Caco-2 (cell line): ENCODE measurements around the gene PES1. TPM values are rescaled to one million over a fixed set of nuclear protein-coding genes. Genes with fewer than 3 reads are reported as not detected.

ENCODE experiments used
- BruUV-seq: library from RNA; stranded (reverse); fragments of 400-500 nt; replicated peaks from 2 replicates; lab custom pipeline; 2021; lab: Mats Ljungman, UMichigan
- CTCF ChIA-PET: fragments of 300-600 bp; sonication (Branson Sonifier 250); formaldehyde crosslinking; loops from one replicate; lab custom pipeline; 2022; ENCODE audit warnings: antibody characterized with exemption; lab: Charles Lee
- POLR2A ChIA-PET: fragments of 300-600 bp; sonication (Branson Sonifier 250); formaldehyde crosslinking; loops from one replicate; lab custom pipeline; 2022; ENCODE audit warnings: antibody characterized with exemption; lab: Charles Lee
- DNase-seq, 2 experiments: peaks; one replicate each; pipeline versions ENCODE4 v3.0.0 to v3.0.0-alpha.2; 2020 to 2022
- H3K27me3 ChIP-seq: replicated peaks from 2 replicates; pipeline ENCODE4 v1.6.0; 2011; ENCODE audit warnings: low read length; ENCODE audit not compliant: control insufficient read depth, insufficient read depth
- H3K36me3 ChIP-seq: 2 replicates; pipeline ENCODE4 v1.5.1; 2011; ENCODE audit warnings: low read length; ENCODE audit not compliant: control insufficient read depth, insufficient read depth
- H3K4me1 ChIP-seq: fragments of 250-450 bp; sonication (Bioruptor Pico); 2 replicates; pipeline ENCODE4 v1.5.1; 2020; ENCODE audit warnings: mild to moderate bottlenecking
- H3K4me3 ChIP-seq: 2 replicates; pipeline ENCODE4 v1.5.1; 2011; ENCODE audit warnings: low read depth, mild to moderate bottlenecking, control low read depth, low read length
- H3K9me3 ChIP-seq: fragments of 250-450 bp; sonication (Bioruptor Pico); 2 replicates; pipeline ENCODE4 v1.5.1; 2020; ENCODE audit warnings: mild to moderate bottlenecking, moderate library complexity
- H3K27ac Mint-ChIP-seq: one replicate; pipeline ENCODE4 v1.8.0; 2022; ENCODE audit warnings: mixed read lengths; ENCODE audit not compliant: unreplicated experiment
- H3K27me3 Mint-ChIP-seq: one replicate; pipeline ENCODE4 v1.8.0; 2022; ENCODE audit warnings: mixed read lengths; ENCODE audit not compliant: insufficient read depth, unreplicated experiment
- H3K36me3 Mint-ChIP-seq: one replicate; pipeline ENCODE4 v1.8.0; 2022; ENCODE audit warnings: mild to moderate bottlenecking, mixed read lengths; ENCODE audit not compliant: insufficient read depth, unreplicated experiment
- H3K4me1 Mint-ChIP-seq: one replicate; pipeline ENCODE4 v1.8.0; 2022; ENCODE audit warnings: low read depth, mixed read lengths; ENCODE audit not compliant: unreplicated experiment
- H3K4me3 Mint-ChIP-seq: one replicate; pipeline ENCODE4 v1.8.0; 2022; ENCODE audit warnings: mild to moderate bottlenecking, moderate library complexity, mixed read lengths; ENCODE audit not compliant: unreplicated experiment
- H3K9me3 Mint-ChIP-seq: one replicate; pipeline ENCODE4 v1.8.0; 2022; ENCODE audit warnings: mixed read lengths; ENCODE audit not compliant: unreplicated experiment
- CTCF ChIP-seq, 2 experiments: fragments of 200-600 bp in 1 of 2; IDR thresholded peaks; 1 replicate in 1 of 2; 2 replicates in 1 of 2; pipeline versions ENCODE4 v1.5.1 to v1.8.0; 2011 to 2022; ENCODE audit warnings: antibody characterized with exemption in 1 of 2, control low read depth in 1 of 2, inconsistent platforms in 1 of 2, low read depth in 1 of 2, low read length in 1 of 2, mild to moderate bottlenecking in 1 of 2, moderate library complexity in 1 of 2; ENCODE audit not compliant: insufficient read depth in 1 of 2, severe bottlenecking in 1 of 2, unreplicated experiment in 1 of 2
- intact Hi-C: fragments of 100-400 bp; cut with micrococcal nuclease; formaldehyde crosslinking; loops from one replicate; pipeline ENCODE4 v1.10.0; 2022; ENCODE audit not compliant: unreplicated experiment
- total RNA-seq: library from RNA; stranded (reverse); gene quantifications from 2 replicates; pipeline ENCODE4 v1.2.3, GENCODE V29; 2022

The PES1 gene
- total RNA-seq, 1 experiment from 2014 or later = 110 TPM

GRCh38 chr22:30591191-30591587 is 521 bp downstream of the PES1 start:
- TF ChIP-seq CTCF (IDR thresholded peaks at IDR 0.05; ENCODE audit: insufficient read depth in 1 of 2, low read depth in 1 of 2, low read length in 1 of 2, severe bottlenecking in 1 of 2, unreplicated experiment in 1 of 2) = no peak
- peak overlapping the region; percentile 77 for H3K4me3 ChIP-seq
- TSS peak; percentile 61 for BruUV-seq
- no peaks in the 10 kb centered on the region for H3K27me3 ChIP-seq
- H3K36me3 ChIP-seq = no peaks in the 10 kb centered on the region; the same call in 1 of the 2 replicates
- no peaks in the 10 kb centered on the region for H3K4me1 Mint-ChIP-seq
- DNase-seq = no peak
- no peak overlapping the region for H3K27ac Mint-ChIP-seq
- intact Hi-C loops = no loop called here
- no peaks in the 10 kb centered on the region for H3K9me3 ChIP-seq
- peaks cover 25% of the 10 kb centered on the region for H3K36me3 Mint-ChIP-seq
- no peaks in the 10 kb centered on the region for H3K9me3 Mint-ChIP-seq
- H3K4me3 Mint-ChIP-seq = no peak overlapping the region
- peaks cover 8% of the 10 kb centered on the region for H3K4me1 ChIP-seq
- CTCF ChIA-PET = interaction anchor here (0.6 to 1.0 kb wide), 5 partner anchors 11 to 303 kb away, joined by 3 to 6 read pairs (median 3); partner anchors contain the start of genes DUSP18 and GAL3ST1
- POLR2A ChIA-PET = interaction anchor here (0.6 to 1.4 kb wide), 6 partner anchors 11 to 699 kb away, joined by 3 to 14 read pairs (median 4); partner anchors contain the start of genes MORC2, TCN2 and TUG1
- peaks cover 4% of the 10 kb centered on the region for H3K27me3 Mint-ChIP-seq

GRCh38 chr22:30586414-30586813 is 5.3 kb downstream of the PES1 start:
- intact Hi-C loops = no loop called here
- H3K9me3 ChIP-seq = no peaks in the 10 kb centered on the region
- H3K36me3 Mint-ChIP-seq = peaks cover 58% of the 10 kb centered on the region
- H3K27me3 Mint-ChIP-seq = no peaks in the 10 kb centered on the region
- H3K27me3 ChIP-seq = no peaks in the 10 kb centered on the region
- no peak overlapping the region for H3K4me3 ChIP-seq
- BruUV-seq = no TSS peak
- CTCF ChIA-PET = interaction anchor here (0.6 kb wide), 1 partner anchor 21 kb away, joined by 11 read pairs; the partner anchor contains the start of gene TCN2
- no peak overlapping the region for H3K4me3 Mint-ChIP-seq
- H3K4me1 Mint-ChIP-seq = no peaks in the 10 kb centered on the region
- H3K36me3 ChIP-seq = peaks cover 2% of the 10 kb centered on the region; the same call in 1 of the 2 replicates
- TF ChIP-seq CTCF (IDR thresholded peaks at IDR 0.05; ENCODE audit: insufficient read depth in 1 of 2, low read depth in 1 of 2, low read length in 1 of 2, severe bottlenecking in 1 of 2, unreplicated experiment in 1 of 2) = no peak
- DNase-seq = no peak
- no peak overlapping the region for H3K27ac Mint-ChIP-seq
- H3K9me3 Mint-ChIP-seq = no peaks in the 10 kb centered on the region
- peaks cover 8% of the 10 kb centered on the region for H3K4me1 ChIP-seq
- POLR2A ChIA-PET = no interaction called here

- H3K36me3 ChIP-seq = peaks cover 2% of the 10 kb centered on the region; the same call in 1 of the 2 replicates
- no peak for TF ChIP-seq CTCF (IDR thresholded peaks at IDR 0.05; ENCODE audit: insufficient read depth in 1 of 2, low read depth in 1 of 2, low read length in 1 of 2, severe bottlenecking in 1 of 2, unreplicated experiment in 1 of 2)
- DNase-seq = no peak
- H3K4me1 ChIP-seq = no peaks in the 10 kb centered on the region
- BruUV-seq = no TSS peak
- POLR2A ChIA-PET = no interaction called here
- intact Hi-C loops = no loop called here
- Mint-ChIP-seq H3K36me3 (peaks cover 75% of the 10 kb centered on the region), H3K4me3 (no peak overlapping the region), H3K9me3 (no peaks in the 10 kb centered on the region), H3K27me3 (no peaks in the 10 kb centered on the region), H3K27ac (no peak overlapping the region), H3K4me1 (no peaks in the 10 kb centered on the region)
- no peak overlapping the region for H3K4me3 ChIP-seq
- no peaks in the 10 kb centered on the region for H3K9me3 ChIP-seq
- CTCF ChIA-PET = no interaction called here
- H3K27me3 ChIP-seq = no peaks in the 10 kb centered on the region
These were observed 7.3 kb downstream of the PES1 start for GRCh38 chr22:30584441-30584840.
